GM18502 (cell line): ENCODE data around the gene SEC14L1.
"Not testable (repeated sequence)": the region's sequence is repeated elsewhere in the genome, so short reads cannot be mapped to it uniquely, and the experiment has no call there.

ENCODE experiments used
- ATAC-seq: cut with Tn5 transposase; IDR thresholded peaks from one replicate; pipeline ENCODE4 v1.9.1; 2021; ENCODE audit warnings: mild to moderate bottlenecking; ENCODE audit not compliant: unreplicated experiment, poor library complexity

SEC14L1 gene

GRCh38 chr17:77140878-77141767 is at the start of gene SEC14L1:
SEC14L1 (plus strand) TSS chr17:77140969; CDS start chr17:77143597, 2,628 bp downstream.
- peak; percentile 39 for ATAC-seq

GRCh38 chr17:77092025-77092424 is 48.7 kb upstream of the SEC14L1 start:
- no peak for ATAC-seq

GRCh38 chr17:77095461-77095860 is 45.3 kb upstream of the SEC14L1 start:
- no peak for ATAC-seq

GRCh38 chr17:77096570-77097214 is 44.1 kb upstream of the SEC14L1 start:
- ATAC-seq, result no peak

GRCh38 chr17:77097631-77098180 is 43.1 kb upstream of the SEC14L1 start:
- ATAC-seq, result no peak

GRCh38 chr17:77098884-77099545 is 41.8 kb upstream of the SEC14L1 start:
- ATAC-seq, result no peak

- no peak for ATAC-seq
These were observed 40.8 kb upstream of the SEC14L1 start for GRCh38 chr17:77099997-77100396.

- no peak for ATAC-seq
These were observed 39.0 kb upstream of the SEC14L1 start for GRCh38 chr17:77101521-77102410.

- not testable (repeated sequence) for ATAC-seq
These were observed 38.2 kb upstream of the SEC14L1 start for GRCh38 chr17:77102411-77103134.

- ATAC-seq, result no peak
These were observed 35.1 kb upstream of the SEC14L1 start for GRCh38 chr17:77105706-77106105.

GRCh38 chr17:77106874-77107358 is 33.9 kb upstream of the SEC14L1 start:
- ATAC-seq, result peak; percentile 35

- peak; percentile 70 for ATAC-seq
These were observed 33.0 kb upstream of the SEC14L1 start for GRCh38 chr17:77107506-77108433.

- no peak for ATAC-seq
These were observed 31.5 kb upstream of the SEC14L1 start for GRCh38 chr17:77109159-77109759.

GRCh38 chr17:77109764-77110359 is 30.9 kb upstream of the SEC14L1 start:
- ATAC-seq, result no peak

- ATAC-seq, result not testable (repeated sequence)
These were observed 29.4 kb upstream of the SEC14L1 start for GRCh38 chr17:77111165-77111933.

GRCh38 chr17:77111934-77112296 is 28.9 kb upstream of the SEC14L1 start:
- ATAC-seq, result no peak
